ENCODE data around the gene TMCC1.

Gene TMCC1

GRCh38 chr3:129628169-129628522, 265.4 kb downstream of the TMCC1 start:
- TF ChIP-seq FOXP2 (optimal IDR thresholded peaks at IDR 0.05; ENCODE audit: borderline replicate concordance, extremely low read depth, extremely low read length, insufficient read depth), result no peak
- TF ChIP-seq REST (IDR thresholded peaks at IDR 0.05; ENCODE audit: insufficient read depth in 1 of 2, low read depth in 2 of 2, low read length in 2 of 2), result no peak
- TF ChIP-seq SIN3A (IDR thresholded peaks at IDR 0.05; ENCODE audit: borderline replicate concordance, insufficient read depth, low read length), result no peak

GRCh38 chr3:129627350-129628168, 266.0 kb downstream of the TMCC1 start:
- TF ChIP-seq REST (IDR thresholded peaks at IDR 0.05; ENCODE audit: insufficient read depth in 1 of 2, low read depth in 2 of 2, low read length in 2 of 2) (no peak), FOXP2 (optimal IDR thresholded peaks at IDR 0.05; ENCODE audit: borderline replicate concordance, extremely low read depth, extremely low read length, insufficient read depth) (no peak), POLR2AphosphoS5 (IDR thresholded peaks at IDR 0.05; ENCODE audit: low read depth, low read length) (peak; percentile 35; the same call in 1 of the 2 replicates)

- no peak for TF ChIP-seq POLR2AphosphoS5 (IDR thresholded peaks at IDR 0.05; ENCODE audit: low read depth, low read length)
These were observed 266.7 kb downstream of the TMCC1 start for GRCh38 chr3:129626744-129627349.

- TF ChIP-seq POLR2AphosphoS5 (IDR thresholded peaks at IDR 0.05; ENCODE audit: low read depth, low read length) (no peak), TAF1 (IDR thresholded peaks at IDR 0.05; ENCODE audit: borderline replicate concordance, insufficient read depth, low read length) (no peak), SIN3A (IDR thresholded peaks at IDR 0.05; ENCODE audit: borderline replicate concordance, insufficient read depth, low read length) (no peak), REST (IDR thresholded peaks at IDR 0.05; ENCODE audit: insufficient read depth in 1 of 2, low read depth in 2 of 2, low read length in 2 of 2) (no peak)
These were observed 268.2 kb downstream of the TMCC1 start for GRCh38 chr3:129625072-129625874.

- no peak for TF ChIP-seq POLR2AphosphoS5 (IDR thresholded peaks at IDR 0.05; ENCODE audit: low read depth, low read length)
- TF ChIP-seq TAF1 (IDR thresholded peaks at IDR 0.05; ENCODE audit: borderline replicate concordance, insufficient read depth, low read length), result no peak
These were observed 269.0 kb downstream of the TMCC1 start for GRCh38 chr3:129624347-129625071.
